Skeletal muscle satellite cell (primary cell): ENCODE measurements around the gene ARHGAP30.
"Not testable (repeated sequence)": the region's sequence is repeated elsewhere in the genome, so short reads cannot be mapped to it uniquely, and the experiment has no call there.

ENCODE experiments used
- H3K27me3 ChIP-seq: 2 replicates; pipeline ENCODE4 v1.7.0; 2013; ENCODE audit warnings: low read length; ENCODE audit not compliant: control insufficient read depth, insufficient read depth
- H3K36me3 ChIP-seq: 2 replicates; pipeline ENCODE4 v1.7.0; 2013; ENCODE audit warnings: mild to moderate bottlenecking, control low read depth, low read length; ENCODE audit not compliant: insufficient read depth
- H3K4me1 ChIP-seq: 2 replicates; pipeline ENCODE4 v1.7.0; 2013; ENCODE audit warnings: low read length; ENCODE audit not compliant: control insufficient read depth, insufficient read depth
- H3K4me2 ChIP-seq: 2 replicates; pipeline ENCODE4 v1.7.0; 2013; ENCODE audit warnings: mild to moderate bottlenecking, low read length
- H3K4me3 ChIP-seq: 2 replicates; pipeline ENCODE4 v1.7.0; 2013; ENCODE audit warnings: low read length
- H3K9ac ChIP-seq: 2 replicates; pipeline ENCODE4 v1.7.0; 2013; ENCODE audit warnings: mild to moderate bottlenecking, low read depth, low read length, moderate library complexity
- H3K9me3 ChIP-seq: replicated peaks from 2 replicates; pipeline ENCODE4 v1.7.0; 2013; ENCODE audit warnings: mild to moderate bottlenecking, control low read depth, low read length

ARHGAP30 gene

DNA sequence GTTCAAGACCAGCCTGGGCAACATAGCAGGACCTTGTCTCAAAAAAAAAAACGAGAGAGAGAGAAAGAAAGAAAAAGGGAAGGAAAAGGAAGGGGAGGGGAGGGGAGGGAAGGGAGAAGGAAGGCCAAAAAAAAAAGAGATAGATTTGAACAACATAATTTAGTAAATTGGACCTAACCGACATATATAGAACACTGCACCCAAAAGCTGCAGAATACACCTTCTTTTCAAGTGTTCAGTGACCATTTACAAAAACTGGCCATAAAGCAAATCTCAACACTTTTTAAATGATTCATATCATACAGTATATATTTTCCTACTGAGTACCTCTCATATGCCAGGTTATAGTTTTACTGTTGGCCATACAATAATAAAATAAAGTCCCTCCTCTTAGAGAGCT, 37.8 kb downstream of the ARHGAP30 start:
- H3K36me3 ChIP-seq = no peaks in the 10 kb centered on the region
- no peaks in the 10 kb centered on the region for H3K9me3 ChIP-seq
- H3K4me3 ChIP-seq = no peak overlapping the region
- H3K27me3 ChIP-seq = no peaks in the 10 kb centered on the region
- no peak overlapping the region for H3K9ac ChIP-seq
- no peaks in the 10 kb centered on the region for H3K4me1 ChIP-seq
- H3K4me2 ChIP-seq = no peak overlapping the region

DNA sequence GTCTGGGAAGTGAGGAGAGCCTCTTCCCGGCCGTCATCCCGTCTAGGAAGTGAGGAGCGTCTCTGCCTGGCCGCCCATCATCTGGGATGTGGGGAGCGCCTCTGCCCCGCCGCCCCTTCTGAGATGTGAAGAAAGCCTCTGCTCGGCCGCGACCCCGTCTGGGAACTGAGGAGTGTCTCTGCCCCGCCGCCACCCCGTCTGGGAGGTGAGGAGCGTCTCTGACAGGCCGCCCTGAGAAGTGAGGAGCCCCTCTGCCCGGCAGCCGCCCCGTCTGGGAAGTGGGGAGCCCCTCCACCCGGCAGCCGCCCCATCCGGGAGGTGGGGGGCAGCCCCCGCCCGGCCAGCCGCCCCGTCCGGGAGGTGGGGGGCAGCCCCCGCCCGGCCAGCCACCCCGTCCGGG, 40.2 kb downstream of the ARHGAP30 start:
- H3K36me3 ChIP-seq, H3K9me3 ChIP-seq, H3K4me1 ChIP-seq, H3K4me2 ChIP-seq, H3K27me3 ChIP-seq, H3K4me3 ChIP-seq, H3K9ac ChIP-seq: not testable (repeated sequence)

DNA sequence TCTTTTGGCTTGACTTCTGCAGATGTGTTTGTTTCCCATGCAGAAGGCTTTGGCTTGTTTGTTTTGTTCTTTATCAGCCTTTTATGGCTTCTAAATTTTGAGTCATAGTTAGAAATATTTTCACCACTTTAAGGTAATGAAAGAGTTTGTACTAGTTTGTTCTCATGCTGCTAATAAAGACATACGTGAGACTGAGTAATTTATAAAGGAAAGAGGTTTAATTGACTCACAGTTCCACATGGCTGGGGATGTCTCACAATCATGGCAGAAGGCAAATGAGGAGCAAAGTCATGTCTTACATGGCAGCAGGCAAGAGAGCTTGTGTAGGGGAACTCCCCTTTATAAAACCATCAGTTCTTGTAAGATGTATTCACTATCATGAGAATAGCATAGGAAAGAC, 42.7 kb downstream of the ARHGAP30 start:
- not testable (repeated sequence) for H3K4me1 ChIP-seq, H3K4me3 ChIP-seq, H3K9me3 ChIP-seq, H3K27me3 ChIP-seq, H3K4me2 ChIP-seq, H3K9ac ChIP-seq, H3K36me3 ChIP-seq

DNA sequence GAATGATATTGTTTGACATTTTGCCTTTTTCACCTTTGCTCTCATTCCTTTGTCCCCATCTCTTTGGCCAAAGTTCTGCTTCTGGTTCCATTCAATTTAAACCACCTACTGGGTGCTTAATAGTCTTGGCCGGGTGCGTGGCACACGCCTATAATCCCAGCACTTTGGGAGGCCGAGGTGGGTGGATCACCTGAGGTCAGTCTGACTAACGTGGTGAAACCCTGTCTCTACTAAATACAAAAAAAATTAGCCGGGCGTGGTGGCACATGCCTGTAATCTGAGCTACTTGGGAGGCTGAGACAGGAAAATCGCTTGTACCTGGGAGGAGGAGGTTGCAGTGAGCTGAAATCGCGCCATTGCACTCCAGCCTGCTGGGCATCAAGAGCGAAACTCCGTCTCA, 47.3 kb downstream of the ARHGAP30 start:
- not testable (repeated sequence) for H3K9ac ChIP-seq

DNA sequence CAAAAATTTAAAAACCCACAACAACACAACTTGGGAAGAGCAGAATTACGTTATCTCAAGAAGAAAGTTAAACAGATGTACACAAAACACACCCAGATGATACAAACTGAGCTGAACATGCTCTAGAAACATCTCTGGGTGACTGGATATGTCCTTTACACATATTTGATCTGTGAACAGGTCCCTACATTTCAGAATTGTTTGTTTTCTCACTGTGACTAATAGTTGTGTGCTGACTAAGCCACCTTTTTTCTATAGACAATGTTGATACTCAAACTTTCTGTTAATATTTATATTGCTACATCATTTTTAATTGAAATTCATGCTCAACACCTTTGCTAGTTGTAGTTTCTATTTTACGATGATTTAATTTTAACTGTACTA, 47.7 kb downstream of the ARHGAP30 start:
- no peak overlapping the region for H3K4me3 ChIP-seq
- H3K36me3 ChIP-seq = no peaks in the 10 kb centered on the region
- peaks cover 12% of the 10 kb centered on the region for H3K27me3 ChIP-seq
- H3K4me1 ChIP-seq = peaks cover 8% of the 10 kb centered on the region
- H3K9me3 ChIP-seq = no peaks in the 10 kb centered on the region
- no peak overlapping the region for H3K4me2 ChIP-seq
- H3K9ac ChIP-seq = no peak overlapping the region

More for the DNA sequence above, 47.3 kb downstream of the ARHGAP30 start:
- H3K9me3 ChIP-seq, H3K4me3 ChIP-seq, H3K36me3 ChIP-seq, H3K4me1 ChIP-seq, H3K4me2 ChIP-seq: not testable (repeated sequence)
- H3K27me3 ChIP-seq = peaks cover 12% of the 10 kb centered on the region

DNA sequence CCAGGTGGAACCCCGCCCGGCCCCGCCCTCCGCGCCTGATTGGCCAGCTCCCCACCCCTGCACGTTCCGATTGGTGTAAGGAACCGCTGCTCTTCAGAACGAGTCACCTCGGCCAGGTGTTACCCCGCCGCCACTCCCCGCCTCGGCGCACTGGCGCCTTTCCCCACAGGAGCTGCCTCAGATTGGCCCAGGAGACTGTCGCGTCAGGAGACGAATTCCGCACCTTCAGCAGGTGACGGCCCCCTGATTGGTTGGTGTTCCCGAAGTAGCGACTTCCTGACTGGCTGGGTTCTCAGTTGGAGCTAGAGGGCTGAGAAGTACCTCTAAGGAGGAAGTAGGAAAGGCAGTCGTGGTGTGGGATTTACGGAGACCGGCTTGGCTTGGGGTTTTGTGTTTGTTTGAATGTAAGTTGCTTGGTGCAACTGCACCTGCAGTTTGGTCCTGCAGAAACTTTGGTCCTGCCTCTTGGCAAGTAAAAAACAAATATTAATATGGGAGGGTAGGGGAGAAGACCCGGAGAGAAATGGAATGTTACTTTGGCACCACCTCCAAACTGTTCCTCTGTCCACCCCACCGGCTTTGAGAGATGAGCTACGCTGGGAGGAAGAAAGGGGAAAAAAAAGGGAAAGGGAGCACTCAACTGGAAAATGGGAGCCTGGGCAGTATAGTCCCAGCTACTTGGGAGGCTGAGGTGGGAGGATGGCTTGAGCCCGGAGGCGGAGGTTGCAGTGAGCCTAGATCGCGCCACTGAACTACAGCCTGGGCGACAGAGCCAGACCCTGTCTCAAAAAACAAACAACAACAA, 48.3 kb downstream of the ARHGAP30 start:
- Histone ChIP-seq H3K9ac (no peak overlapping the region), H3K4me1 (peaks cover 8% of the 10 kb centered on the region), H3K27me3 (peaks cover 12% of the 10 kb centered on the region), H3K4me3 (peak overlapping the region; percentile 58), H3K9me3 (no peaks in the 10 kb centered on the region), H3K36me3 (no peaks in the 10 kb centered on the region), H3K4me2 (peak overlapping the region; percentile 71)

DNA sequence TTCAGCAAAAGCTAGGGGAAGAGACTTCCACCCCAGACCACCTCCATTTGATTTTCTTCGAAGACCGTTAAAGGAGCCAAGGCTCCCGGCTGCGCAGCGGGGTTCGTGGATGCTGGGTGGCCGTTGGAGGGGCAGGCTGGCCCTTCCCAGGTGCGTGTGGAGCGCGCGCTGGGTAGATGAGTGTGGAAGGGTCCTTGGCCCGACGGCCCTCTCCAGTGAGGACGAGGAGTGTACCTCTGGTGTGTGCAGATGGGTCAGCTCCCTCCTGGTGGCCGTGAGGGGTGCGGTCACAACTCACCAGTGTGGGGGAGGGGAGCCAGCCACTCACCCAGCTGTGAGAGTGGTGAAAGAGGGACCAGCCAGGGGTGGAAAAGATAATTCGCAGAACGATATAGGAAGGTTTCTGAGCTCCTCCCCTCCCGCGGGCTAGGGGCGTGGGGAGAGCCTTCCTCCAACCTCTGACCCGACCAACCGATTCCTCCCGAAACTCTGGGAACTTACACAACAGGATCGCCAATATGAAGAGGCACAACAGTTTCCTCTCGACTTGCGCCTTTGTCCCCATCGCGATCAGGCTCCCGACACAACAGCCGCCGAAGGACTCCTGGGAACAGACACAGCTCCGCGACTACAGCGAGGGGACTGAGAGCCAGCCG, 49.1 kb downstream of the ARHGAP30 start, which contains the start of gene F11R:
Gene F11R, minus strand, starts transcription at position 644 of the 656 bp plus-strand sequence. Its CDS starts 79 bp downstream, at position 565.
- no peaks in the 10 kb centered on the region for H3K9me3 ChIP-seq
- no peak within 1 kb of the TSS for H3K9ac ChIP-seq
- peaks cover 8% of the 10 kb centered on the region for H3K4me1 ChIP-seq
- H3K4me2 ChIP-seq = peak within 1 kb of the TSS; percentile 71
- H3K4me3 ChIP-seq = peak within 1 kb of the TSS; percentile 58
- H3K27me3 ChIP-seq = peaks cover 12% of the 10 kb centered on the region
- no peaks in the 10 kb centered on the region for H3K36me3 ChIP-seq

DNA sequence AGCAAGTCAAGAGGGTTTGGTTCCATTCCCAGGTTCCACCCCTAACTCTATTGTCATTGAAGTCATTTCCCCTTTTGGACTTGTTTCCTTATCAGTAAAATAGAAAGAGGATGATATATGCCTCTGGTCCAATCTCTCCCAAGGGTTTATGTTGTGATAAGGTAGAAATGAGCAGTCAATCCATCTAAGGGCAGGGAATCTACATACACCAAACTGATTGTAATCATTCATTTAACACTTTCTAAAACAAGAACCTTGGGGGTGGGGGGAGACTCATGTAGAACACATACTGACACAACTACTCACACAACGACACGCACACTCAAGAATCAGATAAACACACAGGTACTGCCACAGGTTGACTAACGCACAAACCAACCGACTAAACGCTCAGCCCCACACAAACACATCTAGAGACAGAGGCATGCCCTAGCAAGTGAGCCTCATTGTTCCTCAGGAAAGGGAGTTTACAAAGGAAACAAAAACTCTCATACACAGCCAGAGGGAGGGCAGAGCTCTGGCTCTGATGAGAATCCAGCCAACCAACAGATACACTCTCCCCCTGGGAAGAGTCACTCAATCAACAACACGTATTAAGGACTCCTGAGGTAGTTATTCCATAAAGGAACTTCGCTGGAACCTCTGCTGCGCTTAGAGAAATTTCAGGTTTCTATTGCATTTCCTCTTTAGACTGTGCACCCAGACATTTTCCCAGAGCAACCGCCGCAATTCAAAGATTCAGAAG, 49.8 kb downstream of the ARHGAP30 start:
- Histone ChIP-seq H3K4me2 (no peak overlapping the region), H3K4me3 (no peak overlapping the region), H3K36me3 (no peaks in the 10 kb centered on the region), H3K4me1 (peaks cover 8% of the 10 kb centered on the region), H3K27me3 (peaks cover 12% of the 10 kb centered on the region), H3K9ac (no peak overlapping the region), H3K9me3 (no peaks in the 10 kb centered on the region)

DNA sequence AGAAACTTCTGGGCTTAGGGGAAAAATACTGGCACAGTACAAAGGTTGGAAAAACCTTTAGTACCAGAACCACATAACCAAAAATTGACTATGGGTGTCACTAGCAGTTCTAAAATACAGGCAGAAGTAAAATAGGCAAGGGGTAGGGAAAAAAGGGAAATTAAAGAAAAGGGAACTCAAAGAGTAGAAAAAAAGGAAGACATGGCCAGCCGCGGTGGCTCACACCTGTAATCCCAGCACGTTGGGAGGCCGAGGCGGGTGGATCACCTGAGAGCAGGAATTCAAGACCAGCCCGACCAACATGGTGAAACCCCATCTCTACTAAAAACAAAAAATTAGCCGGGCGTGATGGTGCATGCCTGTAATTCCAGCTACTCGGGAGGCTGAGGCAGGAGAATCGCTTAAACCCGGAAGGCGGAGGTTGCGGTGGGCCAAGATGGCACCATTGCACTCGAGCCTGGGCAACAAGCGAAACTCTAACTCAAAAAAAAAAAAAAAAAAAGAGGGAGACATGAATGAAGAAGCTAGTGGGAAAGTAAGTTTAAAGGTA, 50.5 kb downstream of the ARHGAP30 start:
- not testable (repeated sequence) for H3K9ac ChIP-seq, H3K36me3 ChIP-seq, H3K4me2 ChIP-seq, H3K4me3 ChIP-seq, H3K9me3 ChIP-seq
- peaks cover 12% of the 10 kb centered on the region for H3K27me3 ChIP-seq
- H3K4me1 ChIP-seq = peaks cover 11% of the 10 kb centered on the region

DNA sequence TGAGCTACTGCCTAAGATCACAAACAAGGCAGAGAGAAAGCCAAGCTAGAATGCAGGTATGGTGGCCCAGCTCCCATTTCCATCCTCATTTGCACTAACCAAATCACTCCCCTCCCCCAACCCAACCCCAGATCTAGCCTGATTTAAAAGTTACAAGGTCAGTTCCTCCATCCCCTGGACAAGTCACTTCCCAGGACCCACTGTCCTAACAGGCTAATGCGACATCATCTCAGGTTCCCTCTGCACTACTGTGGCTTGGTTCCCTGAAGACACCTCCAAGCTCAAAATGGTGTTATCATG, 51.1 kb downstream of the ARHGAP30 start:
- Histone ChIP-seq H3K4me2 (no peak overlapping the region), H3K9me3 (no peaks in the 10 kb centered on the region), H3K4me1 (peaks cover 17% of the 10 kb centered on the region), H3K36me3 (no peaks in the 10 kb centered on the region), H3K9ac (no peak overlapping the region), H3K27me3 (peaks cover 12% of the 10 kb centered on the region), H3K4me3 (no peak overlapping the region)

DNA sequence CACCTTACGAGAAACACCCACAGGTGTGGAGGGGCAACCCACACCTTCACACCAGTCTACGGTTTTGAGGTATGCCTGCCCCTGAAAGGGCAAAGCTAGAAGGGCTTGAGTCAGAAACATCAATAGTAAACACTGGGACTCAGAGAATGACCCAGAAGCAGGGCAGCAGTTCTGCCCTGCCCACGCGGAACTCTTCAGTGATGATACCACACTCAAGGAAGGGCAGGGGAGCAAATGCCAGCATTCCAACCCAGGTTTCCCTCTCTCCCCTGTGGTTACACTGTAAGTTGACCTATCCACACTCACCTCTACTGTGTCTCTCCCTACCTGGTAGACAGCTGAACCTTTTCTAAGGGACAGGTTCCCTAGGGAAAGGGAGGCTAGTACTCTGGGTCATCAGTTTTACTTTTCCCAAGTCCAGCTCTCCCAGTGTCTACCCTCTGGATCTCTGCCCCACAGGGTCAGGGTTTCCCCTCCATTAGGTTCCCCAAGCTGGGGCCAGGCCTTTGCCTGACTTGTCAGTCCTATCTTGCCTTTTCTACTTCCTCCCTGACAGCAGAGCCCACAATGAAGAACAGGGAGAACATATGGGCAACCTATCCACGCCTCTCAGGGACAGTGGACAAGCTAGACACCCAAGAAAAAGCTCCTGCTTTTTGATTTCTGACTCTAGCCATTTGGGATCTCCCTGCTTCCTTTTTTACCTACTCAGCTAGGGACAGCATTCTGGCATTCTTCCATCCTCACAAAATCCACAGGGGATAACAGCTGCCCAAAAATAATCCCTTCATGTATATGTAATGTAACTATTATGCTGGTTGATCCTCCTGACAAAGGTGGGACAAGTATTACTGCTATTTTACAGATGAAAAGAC, 51.7 kb downstream of the ARHGAP30 start:
- Histone ChIP-seq H3K4me2 (no peak overlapping the region), H3K9me3 (no peaks in the 10 kb centered on the region), H3K4me1 (peaks cover 23% of the 10 kb centered on the region), H3K4me3 (no peak overlapping the region), H3K27me3 (peaks cover 12% of the 10 kb centered on the region), H3K36me3 (no peaks in the 10 kb centered on the region), H3K9ac (no peak overlapping the region)
